Gastroesophageal sphincter (tissue), 4 donors: ENCODE results near the gene BTNL8. TPM values are rescaled to one million over a fixed set of nuclear protein-coding genes. Genes with fewer than 3 reads are reported as not detected.

ENCODE experiments used
- ATAC-seq: fragments of 150-250 bp; one replicate; pipeline ENCODE4 v1.9.1; 2016; ENCODE audit warnings: mild to moderate bottlenecking, moderate library complexity
- H3K27ac ChIP-seq, 4 donors: fragments of 200-600 bp; sonication (generic) in 3 of 4; 1 replicate in 3 of 4; 2 replicates in 1 of 4; pipeline ENCODE4 v1.5.1; 2016 to 2019
- H3K27me3 ChIP-seq: fragments of 200-600 bp; sonication (generic); one replicate; pipeline ENCODE4 v1.5.1; 2019
- H3K36me3 ChIP-seq, 2 donors: fragments of 200-600 bp; sonication (generic); one replicate each; pipeline ENCODE4 v1.5.1; 2019; ENCODE audit warnings: control low read depth in 1 of 2
- H3K4me1 ChIP-seq, 3 donors: fragments of 200-600 bp; sonication (generic); 1 replicate in 2 of 3; 2 replicates in 1 of 3; pipeline ENCODE4 v1.5.1; 2016 to 2019; ENCODE audit warnings: control low read depth in 2 of 3
- H3K4me3 ChIP-seq, 2 donors: fragments of 200-600 bp; sonication (generic); one replicate each; pipeline ENCODE4 v1.5.1; 2019; ENCODE audit warnings: mild to moderate bottlenecking in 1 of 2, moderate library complexity in 1 of 2
- H3K9me3 ChIP-seq, 3 donors: fragments of 200-600 bp; sonication (generic); one replicate each; pipeline ENCODE4 v1.5.1; 2017 to 2019; ENCODE audit warnings: control low read depth in 2 of 3
- EP300 ChIP-seq: sonication (generic); formaldehyde crosslinking; IDR thresholded peaks from one replicate; pipeline ENCODE4 v1.6.1; 2017; ENCODE audit warnings: antibody characterized with exemption, mild to moderate bottlenecking
- POLR2A ChIP-seq, 2 donors: fragments of 450-650 bp; IDR thresholded peaks; one replicate each; pipeline ENCODE4 v1.6.1; 2017; ENCODE audit warnings: antibody characterized with exemption in 2 of 2, mild to moderate bottlenecking in 2 of 2, moderate library complexity in 1 of 2
- POLR2AphosphoS5 ChIP-seq: sonication (generic); formaldehyde crosslinking; IDR thresholded peaks from one replicate; pipeline ENCODE4 v1.6.1; 2017; ENCODE audit warnings: antibody characterized with exemption
- WGBS, 2 donors: methylation state at CpG; one replicate each; pipeline ENCODE4 v1.1.5; 2018; ENCODE audit warnings: low coverage in 1 of 2; 5-methylcytosine and 5-hydroxymethylcytosine counted together
- total RNA-seq, 4 donors: library from RNA; depleted of rRNA; stranded (reverse); fragments of >200 nt; gene quantifications; one replicate each; pipeline ENCODE4 v1.1.0, GENCODE V29; 2016
- TF ChIP-seq, protein P1 (sequence below), 4 experiments: fragments of 200-600 bp in 2 of 4; fragments of 450-650 bp in 2 of 4; sonication (generic) in 1 of 4; IDR thresholded peaks; one replicate each; pipeline ENCODE4 v1.5.1; 2017 to 2019; ENCODE audit warnings: antibody characterized with exemption in 4 of 4, mild to moderate bottlenecking in 2 of 4, moderate library complexity in 2 of 4

BTNL8 gene
- total RNA-seq, 4 donors from 2014 or later: 0.81 to 1.1 TPM; not detected in 2

DNA sequence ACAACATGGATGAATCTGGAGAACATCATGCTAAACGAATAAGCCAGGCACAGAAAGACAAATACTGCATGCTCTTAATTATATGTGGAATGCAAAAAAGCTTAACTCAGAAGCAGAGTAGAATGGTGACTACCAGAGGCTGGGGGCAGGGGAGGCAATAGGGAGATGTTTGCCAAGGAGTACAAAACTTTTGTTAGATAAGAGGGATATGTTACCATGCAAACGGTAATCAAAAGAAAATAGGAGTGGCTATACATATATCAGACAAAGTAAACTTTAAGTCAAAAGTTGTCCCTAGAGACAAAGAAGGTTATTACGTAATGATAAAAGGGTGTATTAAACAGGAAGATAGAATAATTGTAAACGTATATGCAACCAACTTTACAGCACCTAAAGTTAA, 71.9 kb downstream of the BTNL8 start:
- H3K4me3 ChIP-seq: no peak overlapping the region
- no peak overlapping the region for H3K27ac ChIP-seq
- no peaks in the 10 kb centered on the region for H3K9me3 ChIP-seq
- 50 to 61% methylated on average over 2 to 4 of the region's 4 CpGs for WGBS, 2 donors
- ATAC-seq: no peak
- TF ChIP-seq POLR2AphosphoS5: no peak
- TF ChIP-seq EP300: no peak
- TF ChIP-seq POLR2A (IDR thresholded peaks at IDR 0.05): no peak
- TF ChIP-seq, protein P1, sequence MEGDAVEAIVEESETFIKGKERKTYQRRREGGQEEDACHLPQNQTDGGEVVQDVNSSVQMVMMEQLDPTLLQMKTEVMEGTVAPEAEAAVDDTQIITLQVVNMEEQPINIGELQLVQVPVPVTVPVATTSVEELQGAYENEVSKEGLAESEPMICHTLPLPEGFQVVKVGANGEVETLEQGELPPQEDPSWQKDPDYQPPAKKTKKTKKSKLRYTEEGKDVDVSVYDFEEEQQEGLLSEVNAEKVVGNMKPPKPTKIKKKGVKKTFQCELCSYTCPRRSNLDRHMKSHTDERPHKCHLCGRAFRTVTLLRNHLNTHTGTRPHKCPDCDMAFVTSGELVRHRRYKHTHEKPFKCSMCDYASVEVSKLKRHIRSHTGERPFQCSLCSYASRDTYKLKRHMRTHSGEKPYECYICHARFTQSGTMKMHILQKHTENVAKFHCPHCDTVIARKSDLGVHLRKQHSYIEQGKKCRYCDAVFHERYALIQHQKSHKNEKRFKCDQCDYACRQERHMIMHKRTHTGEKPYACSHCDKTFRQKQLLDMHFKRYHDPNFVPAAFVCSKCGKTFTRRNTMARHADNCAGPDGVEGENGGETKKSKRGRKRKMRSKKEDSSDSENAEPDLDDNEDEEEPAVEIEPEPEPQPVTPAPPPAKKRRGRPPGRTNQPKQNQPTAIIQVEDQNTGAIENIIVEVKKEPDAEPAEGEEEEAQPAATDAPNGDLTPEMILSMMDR (IDR thresholded peaks at IDR 0.05): no peak
- H3K27me3 ChIP-seq: no peaks in the 10 kb centered on the region
- no peaks in the 10 kb centered on the region for H3K4me1 ChIP-seq
- no peaks in the 10 kb centered on the region for H3K36me3 ChIP-seq

DNA sequence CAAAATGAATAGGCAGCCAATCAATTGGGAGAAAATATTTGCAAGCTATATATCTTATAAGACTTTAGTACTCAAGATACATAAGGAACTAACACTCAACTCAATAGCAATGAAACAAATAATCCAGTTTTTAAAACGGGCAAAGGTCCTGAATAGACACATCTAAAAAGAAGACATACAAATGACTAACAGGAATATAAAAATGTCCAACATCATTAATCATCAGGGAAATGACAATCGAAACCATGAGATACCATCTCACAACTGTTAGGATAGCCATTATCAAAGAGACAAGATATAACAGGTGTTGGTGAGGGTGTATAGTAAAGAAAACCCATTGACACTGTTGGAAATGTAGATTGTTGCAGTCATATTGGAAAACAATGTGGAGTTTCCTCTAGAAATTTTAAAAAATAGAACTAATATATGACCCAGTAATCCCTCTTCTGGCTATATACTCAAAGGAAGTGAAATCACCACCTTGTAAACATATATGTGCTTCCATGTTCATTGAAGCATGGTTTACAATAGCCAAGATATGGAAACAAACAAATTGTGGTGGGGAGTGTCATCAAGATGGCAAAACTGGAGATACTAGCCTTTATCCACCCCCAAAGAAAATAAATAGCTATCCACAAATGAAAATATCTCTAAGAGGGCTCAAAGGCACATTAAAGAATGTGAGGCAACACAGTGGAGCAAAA, 75.8 kb downstream of the BTNL8 start:
- TF ChIP-seq POLR2AphosphoS5 (no peak), POLR2A (IDR thresholded peaks at IDR 0.05) (no peak)
- TF ChIP-seq, protein P1 (IDR thresholded peaks at IDR 0.05): no peak
- WGBS, 2 donors: 77% methylated on average over 2 of the region's 2 CpGs; no CpG with 5 or more reads in 1 of the 2 donors
- no peak for ATAC-seq
- no peaks in the 10 kb centered on the region for H3K9me3 ChIP-seq
- H3K36me3 ChIP-seq: no peaks in the 10 kb centered on the region
- no peak overlapping the region for H3K27ac ChIP-seq
- H3K4me3 ChIP-seq: no peak overlapping the region
- H3K27me3 ChIP-seq: no peaks in the 10 kb centered on the region
- no peaks in the 10 kb centered on the region for H3K4me1 ChIP-seq

DNA sequence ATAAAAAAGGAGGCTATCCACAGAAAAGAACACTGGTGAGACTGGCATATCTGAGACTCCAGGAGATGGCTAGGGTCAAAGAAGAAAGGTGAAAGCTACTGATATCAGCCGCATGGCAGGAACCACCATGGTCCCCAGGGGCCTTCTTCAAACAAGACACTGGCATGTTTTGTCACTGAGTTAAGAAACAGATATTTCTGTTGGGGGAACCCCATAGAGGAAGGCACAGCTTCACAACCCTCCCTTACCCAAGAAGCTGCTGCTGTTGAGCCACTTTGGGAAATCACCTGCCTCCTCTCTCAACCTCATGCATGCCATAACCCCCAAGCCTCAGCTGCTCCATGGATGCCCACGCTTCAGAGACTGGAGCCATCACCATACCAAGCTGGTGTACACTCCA, 76.4 kb downstream of the BTNL8 start:
- Histone ChIP-seq H3K27me3 (no peaks in the 10 kb centered on the region), H3K27ac (no peak overlapping the region), H3K4me1 (no peaks in the 10 kb centered on the region), H3K4me3 (no peak overlapping the region), H3K36me3 (no peaks in the 10 kb centered on the region), H3K9me3 (no peaks in the 10 kb centered on the region)
- TF ChIP-seq POLR2A (IDR thresholded peaks at IDR 0.05): no peak
- no peak for TF ChIP-seq POLR2AphosphoS5
- TF ChIP-seq EP300: no peak
- TF ChIP-seq, protein P1 (IDR thresholded peaks at IDR 0.05): no peak
- 73% methylated on average over 1 of the region's 2 CpGs; no CpG with 5 or more reads in 1 of the 2 donors for WGBS, 2 donors
- no peak for ATAC-seq

DNA sequence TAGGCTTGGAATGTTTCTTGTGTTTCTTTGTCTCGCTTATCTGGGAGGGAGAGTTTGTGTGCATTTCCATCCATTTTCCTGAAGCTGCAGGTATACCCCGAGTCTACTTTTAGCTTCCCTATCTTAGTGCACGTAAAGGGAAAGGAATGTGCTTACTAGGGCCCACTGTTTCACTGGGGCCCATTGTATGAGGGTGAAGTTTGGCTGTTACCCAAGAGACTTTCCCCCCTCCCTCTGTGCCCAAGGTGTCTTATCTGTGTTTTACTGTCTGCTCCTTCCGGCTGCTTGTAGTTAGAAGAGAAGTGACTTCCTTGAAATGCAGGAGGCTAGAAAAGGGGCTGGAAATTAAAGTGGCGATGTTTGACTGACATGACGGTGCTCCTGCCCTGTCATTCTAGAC, 77.6 kb downstream of the BTNL8 start:
- H3K36me3 ChIP-seq: no peaks in the 10 kb centered on the region
- ATAC-seq: no peak
- H3K4me1 ChIP-seq: no peaks in the 10 kb centered on the region
- H3K9me3 ChIP-seq: no peaks in the 10 kb centered on the region
- H3K27ac ChIP-seq: no peak overlapping the region
- TF ChIP-seq, protein P1 (IDR thresholded peaks at IDR 0.05): no peak
- TF ChIP-seq POLR2AphosphoS5 (no peak), EP300 (no peak), POLR2A (IDR thresholded peaks at IDR 0.05) (no peak)
- H3K27me3 ChIP-seq: no peaks in the 10 kb centered on the region
- no peak overlapping the region for H3K4me3 ChIP-seq
- WGBS, 2 donors: 68 to 90% methylated on average over 4 to 5 of the region's 6 CpGs

DNA sequence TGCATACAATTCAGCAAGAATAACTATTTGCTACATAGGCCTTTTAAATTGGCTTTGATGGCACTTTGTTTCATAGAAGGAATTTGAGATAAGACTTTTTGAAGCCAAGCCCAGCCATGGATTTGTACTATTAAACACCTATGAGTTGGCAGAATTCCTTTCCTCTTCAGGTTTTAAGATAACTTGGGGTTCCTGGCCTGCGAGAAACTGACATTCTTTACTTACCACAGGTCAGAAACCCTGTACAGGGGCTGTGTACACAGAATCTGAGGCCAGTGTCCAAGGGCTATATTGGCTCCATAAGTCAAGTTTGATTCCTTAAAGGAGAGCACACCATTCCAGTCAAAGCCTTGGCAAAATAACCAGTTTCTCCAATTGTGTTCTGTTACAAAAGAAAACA, 78.9 kb downstream of the BTNL8 start:
- ATAC-seq: no peak
- TF ChIP-seq EP300 (no peak), POLR2A (IDR thresholded peaks at IDR 0.05) (no peak), POLR2AphosphoS5 (no peak)
- TF ChIP-seq, protein P1 (IDR thresholded peaks at IDR 0.05): no peak
- no peak overlapping the region for H3K4me3 ChIP-seq
- no peak overlapping the region for H3K27ac ChIP-seq
- no peaks in the 10 kb centered on the region for H3K9me3 ChIP-seq
- no peaks in the 10 kb centered on the region for H3K27me3 ChIP-seq
- H3K36me3 ChIP-seq: no peaks in the 10 kb centered on the region
- 33% methylated on average over 1 of the region's 1 CpG; no CpG with 5 or more reads in 1 of the 2 donors for WGBS, 2 donors
- H3K4me1 ChIP-seq: no peaks in the 10 kb centered on the region
